Progenitor cell of endocrine pancreas (in vitro differentiated cells): ENCODE measurements around the gene MTUS2. TPM values are rescaled to one million over a fixed set of nuclear protein-coding genes. Genes with fewer than 3 reads are reported as not detected.

Experiments
- DNase-seq: peaks from one replicate; pipeline ENCODE4 v3.0.0; 2021; ENCODE audit warnings: low spot score; ENCODE audit not compliant: unreplicated experiment
- H3K27ac Mint-ChIP-seq: 2 replicates; pipeline ENCODE4 v1.8.0; 2021; ENCODE audit warnings: mild to moderate bottlenecking, moderate library complexity, mixed read lengths
- H3K27me3 Mint-ChIP-seq: 2 replicates; pipeline ENCODE4 v1.8.0; 2021; ENCODE audit warnings: mixed read lengths
- H3K36me3 Mint-ChIP-seq: 2 replicates; pipeline ENCODE4 v1.8.0; 2022; ENCODE audit warnings: mixed read lengths; ENCODE audit not compliant: insufficient read depth
- H3K4me1 Mint-ChIP-seq: 2 replicates; pipeline ENCODE4 v1.8.0; 2021; ENCODE audit warnings: low read depth, mixed read lengths
- H3K4me3 Mint-ChIP-seq: 2 replicates; pipeline ENCODE4 v1.8.0; 2021; ENCODE audit warnings: low read depth, mild to moderate bottlenecking, moderate library complexity, mixed read lengths
- H3K9me3 Mint-ChIP-seq: 2 replicates; pipeline ENCODE4 v1.8.0; 2021; ENCODE audit warnings: low read depth, mixed read lengths
- total RNA-seq: library from RNA; stranded (reverse); gene quantifications from 2 replicates; pipeline ENCODE4 v1.2.1, GENCODE V29; 2021
- TF ChIP-seq, protein P1 (sequence below): fragments of 200-600 bp; sonication (generic); IDR thresholded peaks from one replicate; pipeline ENCODE4 v1.5.0; 2021; ENCODE audit warnings: antibody characterized with exemption, mild to moderate bottlenecking; ENCODE audit not compliant: unreplicated experiment

MTUS2 gene
- total RNA-seq, 1 donor from 2014 or later = 9.3 TPM

DNA sequence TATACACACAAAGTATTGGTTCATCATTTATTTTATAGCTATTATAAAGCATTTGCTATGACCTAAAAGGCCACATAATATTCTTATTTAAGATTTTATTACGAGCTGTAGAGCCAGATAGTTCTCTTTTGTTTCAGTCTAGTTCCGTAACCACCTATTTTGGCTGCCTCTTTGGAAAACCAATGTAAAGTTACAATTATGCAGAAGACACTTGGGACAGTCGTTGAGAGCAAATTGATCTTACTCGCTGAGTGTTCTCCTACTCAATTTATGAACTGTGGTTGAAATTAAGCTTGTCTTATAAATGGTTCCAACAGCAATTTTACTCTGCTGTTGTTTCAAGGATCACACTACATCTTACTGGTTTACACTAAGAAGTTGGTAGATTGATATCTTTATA lies 653.0 kb downstream of the MTUS2 start:
- TF ChIP-seq, protein P1, sequence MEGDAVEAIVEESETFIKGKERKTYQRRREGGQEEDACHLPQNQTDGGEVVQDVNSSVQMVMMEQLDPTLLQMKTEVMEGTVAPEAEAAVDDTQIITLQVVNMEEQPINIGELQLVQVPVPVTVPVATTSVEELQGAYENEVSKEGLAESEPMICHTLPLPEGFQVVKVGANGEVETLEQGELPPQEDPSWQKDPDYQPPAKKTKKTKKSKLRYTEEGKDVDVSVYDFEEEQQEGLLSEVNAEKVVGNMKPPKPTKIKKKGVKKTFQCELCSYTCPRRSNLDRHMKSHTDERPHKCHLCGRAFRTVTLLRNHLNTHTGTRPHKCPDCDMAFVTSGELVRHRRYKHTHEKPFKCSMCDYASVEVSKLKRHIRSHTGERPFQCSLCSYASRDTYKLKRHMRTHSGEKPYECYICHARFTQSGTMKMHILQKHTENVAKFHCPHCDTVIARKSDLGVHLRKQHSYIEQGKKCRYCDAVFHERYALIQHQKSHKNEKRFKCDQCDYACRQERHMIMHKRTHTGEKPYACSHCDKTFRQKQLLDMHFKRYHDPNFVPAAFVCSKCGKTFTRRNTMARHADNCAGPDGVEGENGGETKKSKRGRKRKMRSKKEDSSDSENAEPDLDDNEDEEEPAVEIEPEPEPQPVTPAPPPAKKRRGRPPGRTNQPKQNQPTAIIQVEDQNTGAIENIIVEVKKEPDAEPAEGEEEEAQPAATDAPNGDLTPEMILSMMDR = no peak
- Mint-ChIP-seq H3K27ac (no peak overlapping the region), H3K36me3 (no peaks in the 10 kb centered on the region), H3K4me3 (no peak overlapping the region), H3K9me3 (no peaks in the 10 kb centered on the region), H3K4me1 (no peaks in the 10 kb centered on the region), H3K27me3 (peaks cover 10% of the 10 kb centered on the region)
- DNase-seq = no peak

DNA sequence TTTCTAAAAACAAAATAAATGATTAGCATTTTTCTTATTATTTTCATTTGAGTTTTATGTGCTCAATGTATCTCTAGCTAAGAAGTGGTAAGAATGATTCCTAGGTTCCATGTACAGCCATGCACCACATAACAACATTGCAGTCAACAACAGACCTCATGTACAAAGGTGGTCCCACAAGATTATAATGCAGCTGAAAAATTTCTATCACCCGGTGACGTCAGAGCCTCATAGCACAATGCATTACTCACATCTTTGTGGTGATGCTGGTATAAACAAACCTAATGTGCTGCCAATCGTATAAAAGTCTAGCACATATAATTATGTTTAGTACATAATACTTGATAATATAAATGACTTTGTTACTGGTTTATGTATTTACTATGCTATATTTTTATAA lies 654.9 kb downstream of the MTUS2 start:
- Mint-ChIP-seq H3K27ac (no peak overlapping the region), H3K36me3 (no peaks in the 10 kb centered on the region)

DNA sequence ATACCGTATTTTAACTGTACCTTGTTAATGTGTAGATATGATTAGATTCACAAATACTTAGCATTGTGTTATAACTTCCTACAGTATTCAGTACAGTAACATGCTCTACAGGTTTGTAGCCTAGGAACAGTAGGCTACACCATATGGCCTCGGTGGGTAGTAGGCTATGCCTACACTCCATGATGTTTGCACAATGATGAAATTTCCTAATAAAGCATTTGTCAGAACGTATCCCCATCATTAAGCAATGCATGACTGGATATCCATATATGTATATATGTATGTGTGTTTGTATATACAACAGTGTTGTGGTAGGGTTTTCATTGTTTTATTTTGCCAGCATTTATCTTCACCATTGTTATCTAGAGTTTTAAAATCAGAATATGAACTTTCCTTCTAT lies 655.9 kb downstream of the MTUS2 start:
- H3K4me3 Mint-ChIP-seq = no peak overlapping the region
- no peaks in the 10 kb centered on the region for H3K36me3 Mint-ChIP-seq
- H3K4me1 Mint-ChIP-seq = no peaks in the 10 kb centered on the region
- no peak overlapping the region for H3K27ac Mint-ChIP-seq
- peaks cover 9% of the 10 kb centered on the region for H3K27me3 Mint-ChIP-seq
- no peaks in the 10 kb centered on the region for H3K9me3 Mint-ChIP-seq
- no peak for DNase-seq
- TF ChIP-seq, protein P1 = no peak

More for the DNA sequence above, 654.9 kb downstream of the MTUS2 start:
- Mint-ChIP-seq H3K4me1 (no peaks in the 10 kb centered on the region), H3K4me3 (no peak overlapping the region), H3K27me3 (peaks cover 16% of the 10 kb centered on the region), H3K9me3 (no peaks in the 10 kb centered on the region)
- no peak for DNase-seq
- TF ChIP-seq, protein P1 = no peak

DNA sequence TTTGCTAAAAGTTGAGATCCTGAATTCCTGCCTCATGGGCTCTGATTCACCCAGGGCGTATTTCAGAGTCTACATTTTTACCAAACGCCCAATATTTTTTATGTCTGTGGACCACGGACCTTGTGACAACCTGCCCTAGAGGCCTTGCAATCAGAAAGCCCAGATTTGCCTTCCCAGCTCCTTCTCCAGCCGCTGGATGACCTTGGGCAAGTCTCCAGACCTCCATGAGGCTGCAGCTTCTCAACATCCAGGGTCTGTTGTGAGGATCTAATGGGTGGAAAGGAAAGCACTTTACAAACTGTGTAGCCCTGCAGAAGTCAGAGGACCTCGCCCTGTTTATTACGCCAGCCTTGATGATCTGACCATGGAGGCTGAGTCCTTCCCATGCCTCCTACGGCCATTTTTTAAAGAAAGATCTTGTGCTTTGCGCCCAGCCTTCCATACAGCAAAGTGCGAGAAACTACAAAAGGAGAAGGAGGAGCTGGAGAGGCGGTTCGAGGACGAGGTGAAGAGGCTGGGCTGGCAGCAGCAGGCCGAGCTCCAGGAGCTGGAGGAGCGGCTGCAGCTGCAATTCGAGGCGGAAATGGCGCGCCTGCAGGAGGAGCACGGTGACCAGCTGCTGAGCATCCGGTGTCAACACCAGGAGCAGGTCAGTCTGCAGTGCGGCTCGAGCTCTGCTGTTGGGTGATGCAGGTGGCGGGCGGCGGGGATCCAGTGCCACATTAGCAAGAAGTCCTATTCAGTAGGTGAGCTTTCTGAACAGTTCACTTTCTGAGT lies 659.8 kb downstream of the MTUS2 start:
- H3K36me3 Mint-ChIP-seq = no peaks in the 10 kb centered on the region
- H3K4me1 Mint-ChIP-seq = peaks cover 5% of the 10 kb centered on the region
- H3K27me3 Mint-ChIP-seq = peaks cover 9% of the 10 kb centered on the region
- no peaks in the 10 kb centered on the region for H3K9me3 Mint-ChIP-seq
- TF ChIP-seq, protein P1 = no peak
- H3K27ac Mint-ChIP-seq = no peak overlapping the region
- no peak for DNase-seq
- no peak overlapping the region for H3K4me3 Mint-ChIP-seq

DNA sequence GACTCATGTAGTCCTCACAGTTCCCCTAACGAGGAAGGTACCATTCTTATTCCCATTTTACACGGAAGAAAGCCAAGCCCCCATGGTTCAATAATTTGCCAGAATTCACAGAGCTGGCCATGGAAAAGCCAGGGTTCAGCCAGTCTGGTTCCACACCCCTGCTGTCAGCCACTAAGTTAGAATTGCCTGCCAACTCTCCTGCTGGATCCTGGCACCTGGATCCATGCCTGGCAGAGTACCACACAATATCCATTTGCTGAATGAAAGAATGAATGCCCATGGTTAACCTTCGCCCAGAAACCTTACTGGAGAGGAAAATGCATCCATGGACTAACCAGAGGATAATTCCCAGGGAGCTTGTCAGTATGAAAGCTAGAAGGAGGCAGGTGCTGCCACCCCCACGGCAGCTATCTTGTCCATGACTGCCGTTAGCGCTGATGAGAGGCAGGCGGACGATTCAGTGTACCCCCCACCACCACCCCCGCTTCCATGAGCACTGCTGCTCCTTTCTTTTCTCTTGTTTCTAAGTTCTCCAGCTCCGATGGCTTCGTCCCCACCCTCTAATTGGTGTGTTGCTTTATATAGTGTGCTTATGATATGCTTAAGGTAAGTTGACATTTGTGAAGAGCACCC lies 660.9 kb downstream of the MTUS2 start:
- H3K4me3 Mint-ChIP-seq = no peak overlapping the region
- peaks cover 5% of the 10 kb centered on the region for H3K4me1 Mint-ChIP-seq
- TF ChIP-seq, protein P1 = no peak
- no peak overlapping the region for H3K27ac Mint-ChIP-seq
- H3K36me3 Mint-ChIP-seq = no peaks in the 10 kb centered on the region
- no peaks in the 10 kb centered on the region for H3K9me3 Mint-ChIP-seq
- DNase-seq = no peak
- peaks cover 9% of the 10 kb centered on the region for H3K27me3 Mint-ChIP-seq
